GM19043 (cell line): ENCODE results near the gene AOPEP.

ENCODE experiments used
- ATAC-seq: cut with Tn5 transposase; IDR thresholded peaks from one replicate; pipeline ENCODE4 v1.9.1; 2021; ENCODE audit warnings: low read depth; ENCODE audit not compliant: unreplicated experiment

Gene AOPEP

DNA sequence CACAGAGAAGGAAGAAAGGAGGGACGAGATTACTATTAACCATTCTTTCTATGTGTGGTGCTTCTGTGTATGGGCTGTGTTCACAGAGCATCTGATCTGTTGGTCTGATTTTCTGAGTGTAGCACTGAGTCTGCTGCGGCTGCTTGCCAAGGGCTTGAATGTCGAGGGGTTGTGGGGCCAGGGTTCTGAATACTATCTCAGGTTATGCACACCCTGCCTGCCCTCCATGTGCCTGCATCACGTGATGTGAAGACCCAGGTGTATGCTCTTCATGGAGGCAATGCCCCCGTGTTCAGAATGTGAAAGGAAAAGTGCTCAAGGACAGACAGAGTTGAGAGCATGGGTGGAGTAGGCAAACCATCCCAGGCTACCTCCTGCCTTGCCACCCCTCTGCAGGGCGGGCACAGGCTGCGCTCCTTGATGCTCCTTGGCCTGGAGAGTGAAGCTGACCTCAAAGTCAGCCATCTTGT, 336.1 kb downstream of the AOPEP start:
- no peak for ATAC-seq

DNA sequence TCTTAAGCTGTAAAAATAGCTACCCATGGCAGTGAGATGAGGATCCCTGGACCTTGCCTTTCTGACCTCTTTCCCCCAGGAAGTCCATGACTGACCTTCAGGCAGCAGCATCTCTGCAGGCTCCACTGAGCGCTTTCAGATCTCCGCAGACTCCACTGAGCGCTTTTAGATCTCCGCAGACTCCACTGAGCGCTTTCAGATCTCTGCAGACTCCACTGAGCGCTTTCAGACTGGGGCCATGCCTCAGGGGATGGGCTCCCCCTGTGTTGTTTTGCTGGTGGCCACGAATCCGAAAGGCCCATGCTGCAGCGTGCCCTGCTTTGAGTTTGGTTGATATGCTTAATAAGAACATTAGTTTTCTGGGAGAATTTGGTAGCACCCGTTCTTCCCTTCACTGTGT, 336.8 kb downstream of the AOPEP start:
- no peak for ATAC-seq

DNA sequence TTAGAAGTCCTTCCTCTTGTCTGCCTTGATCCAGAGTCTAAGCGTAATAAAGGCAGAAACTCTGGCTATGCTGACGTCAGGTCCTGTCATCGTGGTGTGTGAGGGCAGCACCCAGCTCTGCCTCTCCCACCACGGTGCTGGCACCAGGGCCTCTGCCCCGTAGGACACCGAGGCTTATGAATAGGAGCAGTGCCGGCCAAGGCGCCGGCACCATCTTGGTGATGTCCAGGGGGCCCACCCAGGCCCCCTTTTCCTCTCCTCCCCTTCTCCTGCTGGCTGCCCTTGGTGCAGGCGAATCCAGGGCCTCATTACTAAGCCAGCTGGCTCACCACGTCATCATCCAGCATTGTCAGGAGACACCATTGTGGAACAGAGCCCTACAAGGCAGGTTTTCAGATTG, 338.7 kb downstream of the AOPEP start:
- no peak for ATAC-seq

DNA sequence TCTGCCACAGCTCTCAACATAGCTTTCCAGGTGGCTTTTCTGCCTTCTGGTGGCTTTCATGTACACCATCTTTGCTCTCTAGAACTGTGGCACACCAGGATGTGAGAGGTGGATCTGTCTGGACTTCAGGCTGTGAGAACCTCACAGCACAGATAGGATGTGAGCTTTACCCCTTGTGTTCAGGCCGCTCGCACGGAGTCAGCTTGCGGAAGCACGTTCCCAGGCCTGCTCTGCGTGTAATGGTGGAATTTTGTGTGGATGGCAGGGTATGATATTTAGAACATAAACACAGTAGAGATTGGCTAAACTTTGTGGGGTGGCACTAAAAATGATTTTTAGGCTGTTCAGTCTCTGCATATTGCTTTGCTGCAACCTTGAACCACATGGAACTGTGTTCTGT, 340.6 kb downstream of the AOPEP start:
- no peak for ATAC-seq

DNA sequence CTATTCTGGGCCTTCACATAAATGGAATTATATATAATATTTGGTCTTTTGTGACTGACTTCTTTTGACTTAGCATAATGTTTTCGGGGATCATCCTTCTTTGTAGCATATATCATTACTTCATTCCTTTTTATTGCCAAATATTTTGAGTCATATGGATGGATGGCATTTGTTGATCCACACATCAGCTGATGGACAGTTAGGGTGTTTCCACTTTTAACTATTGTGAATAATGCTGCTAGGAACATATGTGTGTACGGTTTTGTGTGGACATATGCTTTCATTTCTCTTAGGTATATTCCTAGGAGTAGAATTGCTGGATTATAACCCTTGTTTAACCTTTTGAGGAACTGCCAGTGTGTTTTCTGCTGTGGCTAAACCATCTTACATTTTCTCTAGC, 341.4 kb downstream of the AOPEP start:
- ATAC-seq = no peak

DNA sequence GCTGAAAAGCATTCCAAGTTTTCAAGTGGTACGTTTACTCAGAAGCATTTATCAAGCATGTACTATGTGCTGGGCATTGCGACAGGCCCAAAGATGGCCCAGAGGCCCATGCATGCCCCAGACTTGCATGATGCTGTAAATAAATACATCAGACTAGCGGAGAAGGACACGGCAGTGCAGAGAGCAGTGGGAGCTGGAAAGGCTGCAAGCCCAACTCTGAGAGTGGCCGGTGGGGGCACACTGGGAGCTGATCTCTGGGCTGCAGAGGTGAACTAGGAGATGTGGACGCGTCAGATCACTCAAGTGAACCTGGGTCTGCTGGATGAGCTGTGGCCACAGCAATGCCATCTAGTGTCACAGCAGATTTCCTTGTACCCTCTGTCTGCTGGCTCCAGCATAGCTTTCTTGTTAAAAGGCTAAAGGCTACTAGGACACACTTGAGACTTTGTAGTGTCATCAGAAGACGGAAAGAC, 344.1 kb downstream of the AOPEP start:
- no peak for ATAC-seq

DNA sequence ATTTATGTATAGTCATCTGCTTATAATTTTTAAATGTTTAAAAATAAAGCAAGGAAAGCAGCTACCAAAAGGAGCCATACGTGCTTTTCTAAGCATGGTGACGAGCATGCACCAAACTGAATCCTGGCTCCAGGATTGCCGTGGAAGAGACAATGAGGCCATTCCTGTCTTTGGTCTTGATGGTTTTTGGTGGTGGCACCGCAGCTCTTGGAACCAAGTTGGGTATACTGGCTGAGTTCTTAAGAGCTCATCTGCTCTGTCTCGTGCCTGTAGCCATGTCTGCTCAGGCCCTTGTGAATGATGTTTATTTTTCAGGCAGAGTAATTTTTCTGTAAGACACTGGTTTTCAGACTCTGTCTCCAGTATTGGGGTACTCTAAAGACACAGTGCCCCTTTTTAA, 345.0 kb downstream of the AOPEP start:
- ATAC-seq = no peak

DNA sequence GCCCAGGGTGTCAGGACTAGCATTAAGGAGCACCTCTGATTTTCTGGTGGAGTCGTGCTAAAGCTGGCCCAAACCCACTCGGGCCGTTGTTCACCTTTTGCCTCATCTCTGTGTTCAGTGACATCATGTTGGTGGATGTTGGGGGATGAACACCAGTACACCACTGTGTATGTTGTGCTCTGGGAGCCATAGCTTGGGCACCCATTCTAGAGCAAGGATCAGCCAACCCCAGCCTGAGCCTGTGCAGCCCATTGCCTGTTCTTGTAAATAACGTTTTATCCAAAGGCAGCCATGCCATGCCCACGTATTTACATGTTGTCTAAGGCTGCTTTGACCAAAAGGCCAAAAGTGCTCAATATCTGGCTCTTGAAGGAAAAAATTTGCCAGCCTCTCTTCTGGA, 345.4 kb downstream of the AOPEP start:
- no peak for ATAC-seq

DNA sequence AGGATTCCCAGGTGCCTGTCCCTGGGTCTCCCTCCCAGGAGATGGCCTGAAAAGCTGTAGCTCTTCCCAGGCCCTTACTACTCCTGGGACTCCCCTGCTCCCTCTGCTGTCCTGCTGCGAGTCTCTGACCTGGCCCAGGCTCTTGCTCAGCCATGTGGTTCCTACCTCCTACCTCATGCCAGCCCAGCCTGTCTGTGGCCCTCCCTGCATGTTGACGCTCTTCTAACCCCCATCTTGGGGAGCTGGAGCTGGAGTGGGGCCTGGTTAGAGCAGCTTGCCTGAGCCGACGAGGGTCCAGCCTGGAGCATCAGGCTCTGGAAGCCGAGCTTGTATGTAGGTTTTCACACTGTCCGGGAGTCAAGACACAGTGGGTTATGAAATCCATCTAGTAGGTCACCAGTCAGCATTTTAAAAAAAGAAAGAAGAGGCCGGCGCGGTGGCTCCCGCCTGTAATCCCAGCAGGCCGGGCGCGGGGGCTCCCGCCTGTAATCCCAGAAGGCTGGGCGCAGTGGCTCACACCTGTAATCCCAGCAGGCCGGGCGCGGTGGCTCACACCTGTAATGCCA, 346.6 kb downstream of the AOPEP start:
- no peak for ATAC-seq

DNA sequence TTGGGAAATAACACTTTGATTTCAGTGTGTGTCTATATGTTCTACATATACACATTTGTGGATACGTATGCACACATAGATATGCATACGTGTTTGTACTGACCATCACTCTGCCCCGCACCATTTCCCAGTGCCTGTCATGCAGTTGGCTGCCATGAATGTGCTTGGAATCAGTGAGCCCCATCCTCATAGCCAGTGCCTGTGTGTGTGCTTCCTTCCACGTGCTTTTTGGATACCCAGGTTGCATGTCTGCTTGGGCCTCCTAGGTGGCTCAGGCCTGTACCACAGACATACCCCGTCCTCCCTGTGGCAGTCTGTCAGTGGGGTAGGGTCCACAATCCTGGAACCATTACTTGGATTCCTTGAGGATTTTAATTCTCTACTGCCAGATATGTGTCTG, 347.4 kb downstream of the AOPEP start:
- ATAC-seq = no peak

DNA sequence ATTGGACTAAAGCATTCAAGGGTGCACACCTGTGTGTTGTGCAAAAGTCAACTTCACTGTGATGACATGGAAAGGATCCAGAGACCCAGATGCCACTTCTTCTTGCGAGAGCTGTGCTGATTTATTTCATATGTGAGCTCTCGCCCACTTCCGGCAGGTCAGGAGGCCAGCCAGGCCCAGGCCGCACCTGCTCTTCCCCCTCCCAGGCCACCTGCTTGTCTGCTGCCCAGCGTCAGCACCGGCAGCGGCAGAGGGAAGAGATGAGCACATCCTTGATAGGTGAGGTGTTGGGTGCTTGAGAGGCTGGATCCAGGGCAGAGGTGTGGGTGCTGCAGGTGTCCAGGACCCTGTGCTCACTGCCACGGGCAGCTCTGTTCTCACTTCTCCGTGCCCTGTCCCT, 348.1 kb downstream of the AOPEP start:
- no peak for ATAC-seq

DNA sequence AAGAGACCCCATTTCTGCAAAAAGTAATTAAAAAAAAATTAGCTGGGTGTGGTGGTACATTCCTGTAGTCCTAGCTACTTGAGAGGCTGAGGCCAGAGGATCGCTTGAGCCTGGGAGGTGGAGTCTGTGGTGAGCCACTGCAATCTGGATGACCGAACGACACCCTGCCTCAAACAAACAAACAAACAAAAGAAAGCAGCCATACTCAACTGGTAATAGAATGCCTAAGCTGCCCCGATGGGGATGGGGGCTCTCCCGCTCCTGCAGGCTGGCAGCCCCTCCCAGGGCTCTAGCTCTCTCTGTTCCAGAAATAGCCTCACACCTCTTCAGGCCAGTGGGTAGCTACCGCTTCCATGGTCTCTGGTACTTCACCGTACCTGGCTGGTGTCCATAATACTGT, 349.2 kb downstream of the AOPEP start:
- ATAC-seq = no peak

DNA sequence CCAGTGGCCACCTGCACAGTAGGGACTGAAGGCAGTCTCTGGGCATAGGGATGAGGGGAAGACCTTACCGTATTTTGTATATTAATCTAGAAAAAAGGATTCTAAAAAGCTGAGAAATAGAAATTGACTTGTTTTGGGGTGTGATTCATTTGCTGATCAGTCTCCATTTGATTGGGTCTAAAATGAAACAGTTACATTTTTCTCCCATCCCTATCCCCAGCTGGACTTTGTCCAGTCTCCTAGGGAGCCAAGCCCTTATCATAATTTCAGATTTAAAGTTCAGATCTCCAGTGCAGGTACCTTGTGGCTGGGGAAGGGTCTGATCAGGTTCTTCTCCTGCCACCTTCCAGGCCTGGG, 350.2 kb downstream of the AOPEP start:
- no peak for ATAC-seq

DNA sequence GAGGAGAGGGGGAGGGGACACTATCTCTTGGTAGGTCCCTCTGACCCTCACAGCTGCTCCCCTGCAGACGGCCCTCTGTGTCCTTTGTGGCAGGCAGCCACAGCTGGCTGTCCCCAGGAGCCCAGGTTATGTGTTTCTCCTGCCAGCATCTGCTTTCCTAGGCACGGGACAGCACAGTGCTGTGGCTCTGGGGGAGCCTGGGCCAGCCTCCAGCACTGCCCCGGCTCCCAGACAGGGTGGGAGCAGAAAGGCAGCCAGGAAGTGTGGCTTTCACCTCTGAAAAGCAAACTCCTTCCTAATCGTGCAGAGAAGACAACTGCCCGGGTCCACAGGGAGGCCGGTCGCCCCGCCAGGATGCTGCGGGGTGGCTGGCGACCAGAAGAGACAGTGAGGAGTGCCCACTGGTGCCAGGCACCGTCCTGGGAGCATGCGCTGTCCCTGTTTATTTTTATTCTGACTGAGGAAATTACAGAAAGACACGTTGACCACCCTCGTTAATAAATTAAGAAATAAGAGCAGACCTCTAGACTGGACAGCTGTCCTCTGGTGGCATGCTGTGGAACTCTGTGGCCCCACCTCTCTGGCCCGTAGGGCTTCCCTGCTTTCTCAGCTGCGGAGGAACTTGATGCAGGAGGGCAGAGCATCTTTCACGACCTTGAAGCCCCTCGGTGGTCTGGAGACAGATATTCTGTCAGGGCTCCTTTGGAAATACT, 350.7 kb downstream of the AOPEP start:
- no peak for ATAC-seq

DNA sequence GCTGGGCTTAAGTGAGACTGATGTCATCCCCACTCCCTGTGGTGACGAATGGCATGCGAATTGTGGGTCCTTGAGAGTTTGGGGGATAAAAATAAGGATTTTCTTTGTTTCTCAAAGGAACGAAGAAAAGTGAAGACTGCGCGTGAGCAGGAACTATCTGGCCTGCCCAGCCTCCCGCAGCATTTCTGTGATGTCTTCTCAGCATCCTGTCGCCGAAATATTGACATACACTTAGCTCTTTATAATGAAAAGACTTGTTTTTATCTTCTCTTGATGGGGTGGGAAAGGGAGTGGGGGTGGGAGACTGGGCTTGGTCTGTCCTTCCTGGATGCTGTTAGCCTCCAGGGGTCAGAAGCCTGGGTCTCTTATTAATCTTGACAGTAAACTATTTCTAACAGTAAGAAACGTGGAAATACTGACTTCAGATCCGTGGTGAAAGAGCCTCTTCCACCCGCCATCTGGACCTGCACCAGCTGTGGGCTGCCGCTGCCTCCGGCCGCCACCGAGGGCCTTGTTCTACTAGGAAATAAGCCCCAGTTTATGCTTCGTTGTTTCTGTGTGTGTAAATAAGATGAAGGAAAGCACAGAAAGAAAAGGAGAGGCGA, 351.4 kb downstream of the AOPEP start:
- no peak for ATAC-seq

DNA sequence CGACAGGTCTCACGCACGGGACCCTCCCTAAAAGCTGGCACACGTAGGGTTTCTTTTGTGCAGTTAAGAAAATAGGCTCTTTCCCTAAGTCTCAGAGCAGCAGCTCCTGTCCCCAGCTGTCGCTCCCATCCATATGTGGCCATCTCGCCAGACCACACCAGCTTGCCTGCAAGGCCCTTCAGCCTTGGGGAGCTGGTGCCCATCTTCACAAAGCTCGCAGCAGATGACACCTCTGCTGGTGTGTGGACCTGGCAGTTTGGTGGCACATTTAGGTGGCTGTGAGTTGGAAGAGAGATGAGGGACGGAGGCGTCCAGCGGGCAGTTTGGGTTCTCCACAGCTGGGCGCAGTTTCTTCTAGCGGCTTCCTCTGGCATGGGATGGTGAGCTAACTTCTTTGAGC, 352.0 kb downstream of the AOPEP start:
- no peak for ATAC-seq

DNA sequence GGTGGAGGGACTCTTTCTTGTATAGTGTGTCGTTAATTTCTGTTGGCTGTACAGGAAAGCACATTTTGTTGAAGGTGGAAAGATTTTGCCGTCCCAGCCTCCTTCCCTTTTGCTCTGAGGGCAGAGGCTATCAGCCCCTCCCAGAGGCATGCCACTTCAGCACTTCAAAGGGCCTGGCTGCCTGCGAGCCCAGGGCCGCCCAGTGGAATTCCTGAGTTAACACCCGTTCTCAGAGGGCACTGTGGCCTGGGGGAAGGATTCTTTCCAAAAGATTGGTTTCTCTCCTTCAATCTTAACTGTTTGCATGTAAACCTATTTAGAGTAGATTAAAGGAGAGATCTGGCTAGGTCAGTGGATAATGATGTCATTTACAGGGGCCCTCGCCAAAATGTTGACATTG, 352.4 kb downstream of the AOPEP start:
- no peak for ATAC-seq

DNA sequence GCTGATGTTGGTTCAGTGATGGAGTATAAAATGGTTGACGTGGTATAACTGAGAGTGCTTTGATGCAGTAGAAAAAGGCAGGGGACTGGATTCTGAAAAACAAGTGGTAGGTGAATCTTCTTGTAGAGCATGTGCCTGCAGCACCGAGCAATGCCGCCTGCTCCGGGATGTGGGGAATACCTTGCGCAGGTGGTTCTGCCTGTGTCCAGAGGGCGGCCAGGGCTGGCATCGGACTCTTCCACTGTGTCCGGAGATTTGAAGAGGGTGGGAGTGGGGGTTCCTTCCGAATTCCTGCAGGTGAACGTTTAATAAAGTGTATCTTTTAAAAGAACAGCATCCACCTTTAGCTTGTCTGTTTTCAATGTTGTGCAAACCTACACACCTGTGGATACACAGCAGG, 353.0 kb downstream of the AOPEP start:
- no peak for ATAC-seq

DNA sequence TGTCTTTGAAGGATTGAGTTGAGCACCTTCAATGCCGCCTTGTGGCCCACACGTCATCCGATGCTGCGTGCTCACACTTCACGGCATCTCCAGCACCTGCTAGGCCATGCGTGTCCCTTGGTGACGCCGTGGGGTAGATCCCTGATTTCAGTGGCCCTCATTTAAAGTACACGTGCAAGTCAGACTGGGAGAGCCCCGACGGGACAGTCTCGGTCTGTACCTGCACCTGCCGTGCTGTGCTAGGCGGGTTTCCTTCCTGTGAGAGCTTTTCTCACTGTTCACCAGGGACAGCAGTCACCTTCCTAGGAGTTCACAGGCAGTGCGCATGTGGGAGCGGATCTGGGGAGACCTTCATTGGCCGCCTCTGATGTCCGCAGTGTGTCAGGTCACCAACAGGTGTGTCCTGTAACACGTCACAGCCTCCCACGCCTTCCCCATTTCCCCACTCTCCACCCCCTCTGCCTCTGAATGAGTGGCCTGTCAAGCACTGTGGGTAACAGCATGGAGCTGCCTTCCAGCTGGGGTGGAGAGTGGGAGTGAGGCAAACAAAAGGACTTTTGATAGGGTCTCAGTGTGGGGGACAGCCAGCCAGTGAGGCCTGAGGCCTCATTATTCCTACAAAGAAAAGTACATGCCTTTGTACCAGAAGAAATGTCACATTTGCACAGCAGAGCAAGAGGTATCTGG, 354.6 kb downstream of the AOPEP start:
- ATAC-seq = no peak

DNA sequence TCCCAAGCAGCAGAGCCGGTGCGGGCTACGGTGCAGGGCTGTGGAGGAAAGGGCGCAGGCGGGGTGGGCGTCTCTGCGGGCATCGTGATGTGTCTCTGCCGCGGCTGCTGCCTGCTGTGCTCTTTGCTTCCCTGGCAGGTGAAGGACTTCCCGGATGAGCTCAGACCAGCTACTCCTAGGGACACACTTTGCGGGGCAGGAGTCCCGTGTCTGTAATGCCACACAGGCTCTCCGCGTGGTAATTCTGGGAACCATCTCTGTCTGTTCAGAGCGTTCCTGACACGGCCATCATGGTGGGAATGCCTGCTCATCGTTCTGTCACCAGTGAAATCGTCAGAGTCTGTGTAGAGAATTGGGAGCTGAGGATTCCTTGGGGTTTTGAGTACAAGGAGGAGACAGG, 355.5 kb downstream of the AOPEP start:
- no peak for ATAC-seq

DNA sequence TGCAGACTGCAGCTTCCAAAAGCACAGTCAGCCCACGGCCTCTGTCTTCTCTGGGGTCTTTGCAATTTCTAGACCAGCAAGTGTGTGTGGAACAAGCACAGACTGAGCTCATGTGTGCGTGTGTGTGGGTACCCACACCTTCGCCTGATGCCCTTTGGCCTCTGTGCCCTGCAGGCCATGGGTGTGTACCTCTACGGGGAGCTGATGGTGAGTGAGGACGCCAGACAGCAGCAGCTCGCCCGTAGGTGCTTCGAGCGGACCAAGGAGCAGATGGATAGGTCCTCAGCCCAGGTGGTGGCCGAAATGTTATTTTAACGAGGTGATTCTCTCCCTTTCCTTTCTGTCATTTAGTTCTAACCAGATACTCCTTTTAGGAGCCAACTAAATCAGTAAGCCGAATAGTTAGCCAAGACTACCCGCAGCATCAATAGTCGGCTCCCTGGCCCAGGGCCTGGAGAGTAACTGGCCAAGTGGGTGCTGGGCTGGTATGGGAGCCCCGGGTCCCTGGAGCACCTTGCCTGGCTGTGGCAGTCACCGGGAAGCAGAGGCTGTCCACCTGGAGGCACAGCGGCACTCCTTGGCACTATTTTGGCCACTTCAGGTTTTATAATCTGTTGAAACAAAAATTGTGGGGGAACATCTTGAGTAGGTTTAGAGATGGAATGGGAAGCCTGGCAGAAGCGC, 356.0 kb downstream of the AOPEP start:
- no peak for ATAC-seq
